Brain microvascular endothelial cell (primary cell): ENCODE data around the gene SOX5.

Experiments
- DNase-seq: peaks from one replicate; pipeline ENCODE4 v3.0.0-alpha.2; 2020
- H3K27ac ChIP-seq: fragments of 250-450 bp; sonication (Bioruptor Pico); 2 replicates; pipeline ENCODE4 v1.5.1; 2020; ENCODE audit warnings: mild to moderate bottlenecking, moderate library complexity
- H3K27me3 ChIP-seq: fragments of 250-450 bp; sonication (Bioruptor Pico); replicated peaks from 2 replicates; pipeline ENCODE4 v1.5.1; 2020; ENCODE audit warnings: mild to moderate bottlenecking
- H3K36me3 ChIP-seq: fragments of 250-450 bp; sonication (Bioruptor Pico); replicated peaks from 2 replicates; pipeline ENCODE4 v1.5.1; 2020; ENCODE audit warnings: mild to moderate bottlenecking
- H3K4me3 ChIP-seq: 2 replicates; pipeline ENCODE4 v1.5.1; 2011; ENCODE audit warnings: low read depth, mild to moderate bottlenecking, control low read depth, low read length, moderate library complexity
- in situ Hi-C: cut with HindIII; loops from 2 replicates; pipeline ENCODE4 v1.10.0; 2017; ENCODE audit warnings: low sequenced_read_pairs, low pct_ligation_motif_present
- TF ChIP-seq, protein P1 (sequence below): IDR thresholded peaks from 2 replicates; pipeline ENCODE4 v1.5.1; 2011; ENCODE audit warnings: low read depth, mild to moderate bottlenecking, moderate library complexity, low read length, control low read depth, inconsistent platforms; ENCODE audit errors: missing control alignments

The SOX5 gene

DNA sequence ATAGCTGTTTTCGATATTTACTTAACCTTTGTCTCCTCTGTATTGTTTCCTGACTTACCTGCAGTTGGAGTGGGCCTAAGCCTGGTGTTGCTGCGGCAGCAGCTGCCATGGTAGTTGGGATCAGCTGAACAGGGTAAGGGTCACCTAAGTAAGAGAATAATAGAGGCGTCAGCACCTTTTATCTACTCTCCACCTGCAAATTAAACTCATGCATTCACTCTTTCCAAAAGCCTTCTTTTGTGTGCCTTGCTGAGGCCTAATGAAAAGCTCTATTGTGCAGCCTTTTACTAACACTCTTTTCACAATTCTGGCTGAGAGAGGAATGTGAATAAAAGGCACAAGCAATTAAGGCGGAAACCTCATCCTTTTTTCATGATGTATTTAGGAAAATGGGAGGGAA, 308.7 kb downstream of the SOX5 start:
- Histone ChIP-seq H3K27me3 (no peaks in the 10 kb centered on the region), H3K27ac (no peak overlapping the region)
- no peak for DNase-seq

DNA sequence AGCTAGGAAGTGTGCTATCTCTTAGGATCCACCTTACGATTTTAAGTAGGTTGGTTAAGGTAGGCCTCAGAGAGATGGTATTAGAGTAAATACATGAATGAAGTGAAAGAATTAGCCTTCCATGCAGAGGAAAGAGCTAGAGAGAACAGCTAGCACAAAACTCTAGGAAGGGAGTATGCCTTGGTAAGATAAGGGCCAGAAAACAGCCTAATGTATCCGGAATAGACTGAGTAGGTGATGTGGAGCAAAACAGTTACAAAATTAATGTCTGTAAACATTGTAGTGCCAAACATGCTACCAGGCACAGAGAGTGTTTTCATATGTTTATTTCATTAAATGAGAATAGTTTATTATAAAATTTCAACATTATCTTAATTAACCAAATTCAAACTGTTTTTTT, 315.1 kb downstream of the SOX5 start:
- H3K4me3 ChIP-seq, result no peak overlapping the region
- no peaks in the 10 kb centered on the region for H3K27me3 ChIP-seq
- TF ChIP-seq, protein P1, sequence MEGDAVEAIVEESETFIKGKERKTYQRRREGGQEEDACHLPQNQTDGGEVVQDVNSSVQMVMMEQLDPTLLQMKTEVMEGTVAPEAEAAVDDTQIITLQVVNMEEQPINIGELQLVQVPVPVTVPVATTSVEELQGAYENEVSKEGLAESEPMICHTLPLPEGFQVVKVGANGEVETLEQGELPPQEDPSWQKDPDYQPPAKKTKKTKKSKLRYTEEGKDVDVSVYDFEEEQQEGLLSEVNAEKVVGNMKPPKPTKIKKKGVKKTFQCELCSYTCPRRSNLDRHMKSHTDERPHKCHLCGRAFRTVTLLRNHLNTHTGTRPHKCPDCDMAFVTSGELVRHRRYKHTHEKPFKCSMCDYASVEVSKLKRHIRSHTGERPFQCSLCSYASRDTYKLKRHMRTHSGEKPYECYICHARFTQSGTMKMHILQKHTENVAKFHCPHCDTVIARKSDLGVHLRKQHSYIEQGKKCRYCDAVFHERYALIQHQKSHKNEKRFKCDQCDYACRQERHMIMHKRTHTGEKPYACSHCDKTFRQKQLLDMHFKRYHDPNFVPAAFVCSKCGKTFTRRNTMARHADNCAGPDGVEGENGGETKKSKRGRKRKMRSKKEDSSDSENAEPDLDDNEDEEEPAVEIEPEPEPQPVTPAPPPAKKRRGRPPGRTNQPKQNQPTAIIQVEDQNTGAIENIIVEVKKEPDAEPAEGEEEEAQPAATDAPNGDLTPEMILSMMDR, result no peak
- no peak overlapping the region for H3K27ac ChIP-seq
- H3K36me3 ChIP-seq, result no peaks in the 10 kb centered on the region
- in situ Hi-C loops, result no loop called here
- no peak for DNase-seq

More for the DNA sequence above, 308.7 kb downstream of the SOX5 start:
- TF ChIP-seq, protein P1, result no peak
- Histone ChIP-seq H3K36me3 (no peaks in the 10 kb centered on the region), H3K4me3 (no peak overlapping the region)
- in situ Hi-C loops, result no loop called here

DNA sequence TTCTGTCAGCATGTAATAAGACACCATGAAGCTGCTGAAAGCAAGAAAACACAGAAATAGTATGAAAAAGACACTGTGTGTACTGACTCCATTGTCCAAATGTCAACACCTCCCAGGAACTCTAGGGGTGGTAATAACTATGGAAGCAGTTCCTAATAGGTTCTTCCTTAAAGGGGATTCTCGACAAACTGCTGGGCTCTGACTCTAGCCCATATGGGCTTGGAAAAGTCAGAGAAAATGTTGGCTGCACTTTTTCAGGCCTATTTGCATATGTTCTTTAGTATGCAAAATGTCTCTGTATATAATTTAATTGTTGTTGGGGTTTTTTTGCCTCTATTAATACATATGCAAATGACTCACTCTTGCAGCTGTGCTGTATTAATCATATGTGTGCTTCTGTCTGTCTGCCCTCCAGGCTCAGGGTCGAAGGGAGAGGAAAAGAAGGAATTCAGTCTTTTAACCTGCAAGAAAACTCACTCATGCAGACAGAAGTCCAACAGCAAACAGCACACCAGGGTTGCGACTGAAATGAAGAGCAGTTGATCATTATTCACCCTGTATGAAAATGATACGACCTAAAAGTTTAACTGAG, 317.6 kb downstream of the SOX5 start:
- no peak overlapping the region for H3K27ac ChIP-seq
- DNase-seq, result no peak
- TF ChIP-seq, protein P1, result no peak
- in situ Hi-C loops, result no loop called here
- H3K4me3 ChIP-seq, result no peak overlapping the region
- no peaks in the 10 kb centered on the region for H3K36me3 ChIP-seq
- no peaks in the 10 kb centered on the region for H3K27me3 ChIP-seq

DNA sequence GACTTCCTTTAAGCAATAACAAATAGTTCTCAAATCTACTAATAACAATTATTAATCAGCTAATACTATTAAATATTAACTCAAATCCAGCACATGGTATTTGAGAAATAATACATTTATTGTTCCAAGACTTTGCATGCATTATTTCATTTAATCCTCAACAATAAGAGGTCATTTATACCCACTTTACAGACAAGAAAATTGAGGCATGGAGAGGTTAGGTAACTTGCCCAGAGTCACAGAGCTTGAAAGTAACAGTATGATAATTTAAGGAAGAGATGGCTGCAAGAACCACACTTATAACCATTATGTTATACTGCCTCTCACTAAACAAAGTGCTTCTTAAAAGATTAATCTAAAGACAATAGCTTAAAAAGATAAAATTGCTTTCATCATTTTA, 318.9 kb downstream of the SOX5 start:
- Histone ChIP-seq H3K27ac (no peak overlapping the region), H3K36me3 (no peaks in the 10 kb centered on the region), H3K27me3 (no peaks in the 10 kb centered on the region), H3K4me3 (no peak overlapping the region)
- in situ Hi-C loops, result no loop called here
- TF ChIP-seq, protein P1, result no peak
- no peak for DNase-seq

DNA sequence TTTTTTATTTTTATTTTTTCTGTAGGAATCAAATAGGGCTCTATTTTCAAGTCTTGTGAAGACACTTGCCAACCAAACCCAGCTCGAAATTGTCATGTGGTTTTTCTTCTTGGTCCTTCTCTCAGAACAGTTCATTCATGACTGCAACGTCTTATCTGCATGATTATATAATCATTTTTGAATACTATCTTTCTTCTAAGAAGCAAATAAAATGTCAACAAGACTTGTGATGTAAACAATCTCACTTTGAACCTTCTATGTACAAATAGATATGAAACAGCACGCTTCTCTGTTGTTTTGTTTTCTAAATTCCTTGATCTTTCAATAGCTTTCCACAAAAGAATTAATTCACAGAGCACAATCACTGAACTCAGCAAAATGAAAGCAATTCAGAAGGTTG, 320.7 kb downstream of the SOX5 start:
- TF ChIP-seq, protein P1, result no peak
- Histone ChIP-seq H3K27me3 (no peaks in the 10 kb centered on the region), H3K4me3 (no peak overlapping the region), H3K36me3 (no peaks in the 10 kb centered on the region), H3K27ac (no peak overlapping the region)
- in situ Hi-C loops, result no loop called here
- DNase-seq, result no peak

DNA sequence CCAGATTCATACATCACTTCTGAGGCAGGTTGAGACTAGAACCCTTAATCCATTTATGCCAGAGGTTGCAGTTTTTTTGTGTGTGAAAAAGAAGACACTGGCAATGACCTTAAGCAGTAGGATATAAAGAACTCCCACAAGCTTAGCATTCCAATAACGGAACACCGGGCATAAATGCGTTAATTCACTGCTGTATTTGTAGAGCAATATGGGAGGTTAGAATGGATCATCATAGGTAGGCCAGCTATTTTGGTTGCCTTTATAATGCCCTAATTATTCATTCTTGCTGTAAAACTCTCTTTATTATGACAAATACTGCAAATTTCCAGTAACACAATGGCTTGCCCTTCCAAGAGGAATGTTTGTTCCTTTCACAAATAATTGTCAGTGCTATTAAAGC, 322.7 kb downstream of the SOX5 start:
- TF ChIP-seq, protein P1, result no peak
- no peak for DNase-seq
- in situ Hi-C loops, result no loop called here
- no peaks in the 10 kb centered on the region for H3K36me3 ChIP-seq
- no peak overlapping the region for H3K4me3 ChIP-seq
- no peaks in the 10 kb centered on the region for H3K27me3 ChIP-seq
- no peak overlapping the region for H3K27ac ChIP-seq
